Epithelial cell of proximal tubule (primary cell): ENCODE data around the gene ALOX15B. TPM values are rescaled to one million over a fixed set of nuclear protein-coding genes. Genes with fewer than 3 reads are reported as not detected.

Experiments used
- DNase-seq: peaks from one replicate; pipeline ENCODE4 v3.0.0-alpha.2; 2011; ENCODE audit warnings: low read depth
- H3K4me3 ChIP-seq: 2 replicates; pipeline ENCODE4 v1.5.1; 2011; ENCODE audit warnings: low read depth, mild to moderate bottlenecking, low read length
- CTCF ChIP-seq: conservative IDR thresholded peaks from 2 replicates; pipeline ENCODE4 v1.5.1; 2012; ENCODE audit warnings: low read depth, mild to moderate bottlenecking, low read length
- total RNA-seq: library from RNA; depleted of rRNA; stranded (reverse); fragments of >200 nt; gene quantifications from 2 replicates; pipeline ENCODE4 v1.2.3, GENCODE V29; 2015

The ALOX15B gene
- total RNA-seq, 1 donor from 2014 or later, result 1.3 TPM

- TF ChIP-seq CTCF, result no peak
- H3K4me3 ChIP-seq, result no peak overlapping the region
- DNase-seq, result no peak
Observed at GRCh38 chr17:8044819-8045810, 6.3 kb downstream of the ALOX15B start.

GRCh38 chr17:8046306-8046928 is 7.6 kb downstream of the ALOX15B start:
- H3K4me3 ChIP-seq, result no peak overlapping the region

GRCh38 chr17:8046929-8047768 is 8.3 kb downstream of the ALOX15B start:
- DNase-seq, result no peak
- no peak for TF ChIP-seq CTCF
- H3K4me3 ChIP-seq, result no peak overlapping the region

More at GRCh38 chr17:8046306-8046928, 7.6 kb downstream of the ALOX15B start:
- no peak for TF ChIP-seq CTCF
- no peak for DNase-seq

- TF ChIP-seq CTCF, result no peak
- H3K4me3 ChIP-seq, result no peak overlapping the region
- DNase-seq, result no peak
Observed at GRCh38 chr17:8047769-8048110, 8.9 kb downstream of the ALOX15B start.

- DNase-seq, result no peak
- TF ChIP-seq CTCF, result no peak
Observed at GRCh38 chr17:8048236-8048635, 9.4 kb downstream of the ALOX15B start.

GRCh38 chr17:8048736-8049135 is 9.9 kb downstream of the ALOX15B start:
- H3K4me3 ChIP-seq, result no peak overlapping the region
- no peak for DNase-seq
- TF ChIP-seq CTCF, result no peak

More at GRCh38 chr17:8048236-8048635, 9.4 kb downstream of the ALOX15B start:
- H3K4me3 ChIP-seq, result no peak overlapping the region
